K562 (cell line): ENCODE results near the gene TMEM248. TPM values are rescaled to one million over a fixed set of nuclear protein-coding genes. Genes with fewer than 3 reads are reported as not detected.

ENCODE experiments used
- CTBP1 ChIP-seq: fragments of 450-650 bp; IDR thresholded peaks from 2 replicates; pipeline ENCODE4 v1.6.1; 2016; ENCODE audit warnings: borderline replicate concordance
- CXXC5 ChIP-seq: fragments of 250-450 bp; sonication (Bioruptor Pico); IDR thresholded peaks from 2 replicates; pipeline ENCODE4 v1.8.0; 2022; ENCODE audit warnings: inconsistent platforms, mild to moderate bottlenecking, moderate library complexity
- E2F4 ChIP-seq: sonication (generic); formaldehyde crosslinking; IDR thresholded peaks from 2 replicates; pipeline ENCODE4 v1.8.0; 2022; ENCODE audit warnings: mild to moderate bottlenecking, low read depth, missing genetic modification reagents
- HLTF ChIP-seq: fragments of 450-650 bp; IDR thresholded peaks from 2 replicates; pipeline ENCODE4 v1.6.1; 2016
- MCM5 ChIP-seq: fragments of 450-650 bp; IDR thresholded peaks from 2 replicates; pipeline ENCODE4 v1.6.1; 2016; ENCODE audit warnings: low read depth
- MLLT1 ChIP-seq, 2 experiments: fragments of 450-650 bp; IDR thresholded peaks; 2 replicates each; pipeline ENCODE4 v1.6.1; 2016
- MLX ChIP-seq, 2 experiments: fragments of 450-650 bp in 1 of 2; sonication (generic) in 1 of 2; formaldehyde crosslinking; conservative IDR thresholded peaks; 2 replicates each; pipeline versions ENCODE4 v1.4.0 to v1.8.1; 2020 to 2022; ENCODE audit warnings: mild to moderate bottlenecking in 1 of 2, missing genetic modification reagents in 1 of 2
- NCOA4 ChIP-seq: fragments of 450-650 bp; IDR thresholded peaks from 2 replicates; pipeline ENCODE4 v1.6.1; 2018; ENCODE audit warnings: mild to moderate bottlenecking; ENCODE audit not compliant: partially characterized antibody
- NR0B1 ChIP-seq: fragments of 450-650 bp; IDR thresholded peaks from one replicate; pipeline ENCODE4 v1.6.1; 2018; ENCODE audit warnings: mild to moderate bottlenecking, moderate library complexity; ENCODE audit not compliant: partially characterized antibody
- RAD21 ChIP-seq, 2 experiments: fragments of 250-450 bp in 1 of 2; fragments of 450-650 bp in 1 of 2; sonication (Bioruptor Pico) in 1 of 2; formaldehyde crosslinking in 1 of 2; IDR thresholded peaks in 1 of 2; conservative IDR thresholded peaks in 1 of 2; 2 replicates each; pipeline versions ENCODE4 v1.4.0 to v1.8.0; 2020 to 2022; ENCODE audit warnings: mild to moderate bottlenecking in 2 of 2, moderate library complexity in 1 of 2
- SAFB2 ChIP-seq: fragments of 200-400 bp; formaldehyde crosslinking; IDR thresholded peaks from 2 replicates; pipeline ENCODE4 v1.6.1; 2018; ENCODE audit warnings: borderline replicate concordance, low read length, low read depth, moderate library complexity; ENCODE audit not compliant: severe bottlenecking
- SMAD3 ChIP-seq: fragments of 450-650 bp; formaldehyde crosslinking; conservative IDR thresholded peaks from 2 replicates; pipeline ENCODE4 v1.4.0; 2020; ENCODE audit warnings: mild to moderate bottlenecking
- SNIP1 ChIP-seq: fragments of 450-650 bp; IDR thresholded peaks from 2 replicates; pipeline ENCODE4 v1.7.1; 2017; ENCODE audit warnings: low read depth, mild to moderate bottlenecking
- SP1 ChIP-seq: sonication (generic); formaldehyde crosslinking; IDR thresholded peaks from 2 replicates; pipeline ENCODE4 v1.8.1; 2022; ENCODE audit warnings: mild to moderate bottlenecking, missing genetic modification reagents
- SRF ChIP-seq, 2 experiments: fragments of 250-450, 450-650 bp in 1 of 2; sonication (Bioruptor Pico) in 1 of 2; sonication (generic) in 1 of 2; formaldehyde crosslinking; IDR thresholded peaks; 2 replicates each; pipeline versions ENCODE4 v1.5.0 to v1.5.1; 2020 to 2022; ENCODE audit warnings: mild to moderate bottlenecking in 1 of 2, missing genetic modification reagents in 1 of 2
- STAT6 ChIP-seq: sonication (generic); formaldehyde crosslinking; IDR thresholded peaks from 2 replicates; pipeline ENCODE4 v1.8.1; 2023; ENCODE audit warnings: mild to moderate bottlenecking, missing genetic modification reagents
- ZNF124 ChIP-seq: sonication (generic); formaldehyde crosslinking; IDR thresholded peaks from 2 replicates; pipeline ENCODE4 v1.8.1; 2022; ENCODE audit warnings: missing genetic modification reagents
- ZNF143 ChIP-seq: sonication (generic); formaldehyde crosslinking; IDR thresholded peaks from 2 replicates; pipeline ENCODE4 v1.9.0; 2022; ENCODE audit warnings: mild to moderate bottlenecking, missing genetic modification reagents
- ZNF174 ChIP-seq: fragments of 250-450 bp; sonication (Bioruptor Pico); IDR thresholded peaks from 2 replicates; pipeline ENCODE4 v1.4.0; 2020; ENCODE audit warnings: mild to moderate bottlenecking
- ZNF830 ChIP-seq: fragments of 250-450 bp; sonication (Bioruptor Pico); IDR thresholded peaks from 2 replicates; pipeline ENCODE4 v1.5.0; 2021; ENCODE audit warnings: mild to moderate bottlenecking
- ZSCAN29 ChIP-seq: fragments of 450-650 bp; IDR thresholded peaks from 2 replicates; pipeline ENCODE4 v1.6.1; 2017
- polyA plus RNA-seq, 8 experiments: library from polyadenylated mRNA; depleted of rRNA in 4 of 8; stranded (reverse) in 5 of 8; unstranded in 3 of 8; fragments of >200 nt; fragmentation: Nextera tagmentation in 2 of 8; fragmentation: Illumina TruSeq in 1 of 8; extraction: Ambion mirVana in 2 of 8; extraction: Trizol in 1 of 8; gene quantifications; 2 replicates each; pipeline versions ENCODE4 v1.2.1 to v1.2.3, GENCODE V29; 2011 to 2014; ENCODE audit warnings: inconsistent platforms in 1 of 8, missing spikeins in 1 of 8
- total RNA-seq, 7 experiments: library from RNA; depleted of rRNA in 6 of 7; stranded (reverse); fragments of >200 nt in 6 of 7; fragmentation: Illumina TruSeq in 2 of 7; extraction: Trizol in 2 of 7; gene quantifications; 2 replicates each; pipeline versions ENCODE4 v1.2.1 to v1.2.3, GENCODE V29; 2011 to 2021; ENCODE audit warnings: low replicate concordance in 1 of 7

The TMEM248 gene
- total and polyA plus RNA-seq, 9 of the 15 experiments (the other 6 are each of a cell fraction or from before 2014, with no cell fraction given), result 6.3 to 132 (median 64.4) TPM

GRCh38 chr7:66930341-66930740 is 9.3 kb downstream of the TMEM248 start (continued):
- TF ChIP-seq NR0B1 (no peak), STAT6 (CRISPR knock-in tag) (no peak), MLLT1 (IDR thresholded peaks at IDR 0.05) (0 out of 4 replicates have a peak, but pooled peaks of 1 of the 2 experiments have one; percentile 35), SRF (CRISPR knock-in tag; IDR thresholded peaks at IDR 0.05) (0 out of 4 replicates have a peak, but pooled peaks of 1 of the 2 experiments have one; percentile 16), CTBP1 (peak; percentile 68; the same call in 1 of the 2 replicates), NCOA4 (no peak), CXXC5 (CRISPR knock-in tag) (peak; percentile 56), ZNF174 (no peak), RAD21 (CRISPR knock-in tag; conservative IDR thresholded peaks at IDR 0.05 in 1 of 2, IDR thresholded peaks at IDR 0.05 in 1 of 2) (peak in 1 of 2 experiments; percentile 14; a peak in 1 of 4 replicates), SP1 (CRISPR knock-in tag) (no peak), ZNF124 (no peak), ZNF830 (CRISPR knock-in tag) (no peak), ZSCAN29 (peak; percentile 86), SAFB2 (no peak), ZNF143 (CRISPR knock-in tag) (no peak), MCM5 (no peak), SMAD3 (CRISPR knock-in tag) (no peak), MLX (CRISPR knock-in tag; conservative IDR thresholded peaks at IDR 0.05) (no peak), E2F4 (CRISPR knock-in tag) (no peak), HLTF (no peak), SNIP1 (no peak)
